GM18517 (cell line): ENCODE measurements around the gene TPPP.
A peak's percentile ranks its signal among the peaks of the same experiment; 100 is the strongest.
"Not testable (repeated sequence)": the region's sequence is repeated elsewhere in the genome, so short reads cannot be mapped to it uniquely, and the experiment has no call there.

Experiments used
- ATAC-seq: cut with Tn5 transposase; IDR thresholded peaks from one replicate; pipeline ENCODE4 v1.9.1; 2021; ENCODE audit warnings: mild to moderate bottlenecking, moderate library complexity; ENCODE audit not compliant: unreplicated experiment

Gene TPPP

DNA sequence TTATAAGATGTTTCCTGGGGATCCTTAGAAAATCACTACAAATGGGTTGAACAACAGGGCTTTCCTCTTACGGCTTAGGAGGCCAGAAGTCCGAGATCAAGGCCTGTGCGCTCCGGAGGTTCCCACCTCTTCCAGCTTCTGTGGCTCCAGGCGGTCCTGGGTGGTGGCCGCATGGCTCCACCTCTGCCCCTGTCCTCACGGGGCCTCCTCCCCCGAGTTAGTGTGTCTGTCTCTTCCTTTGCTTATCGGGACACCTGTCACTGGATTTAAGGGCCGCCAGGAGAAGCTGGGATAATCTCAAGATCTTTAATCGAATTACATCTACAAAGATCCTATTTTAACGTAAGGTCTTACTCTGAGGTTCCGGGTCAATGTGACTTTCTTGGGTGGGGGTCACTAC lies 2.3 kb upstream of the TPPP start:
- not testable (repeated sequence) for ATAC-seq

DNA sequence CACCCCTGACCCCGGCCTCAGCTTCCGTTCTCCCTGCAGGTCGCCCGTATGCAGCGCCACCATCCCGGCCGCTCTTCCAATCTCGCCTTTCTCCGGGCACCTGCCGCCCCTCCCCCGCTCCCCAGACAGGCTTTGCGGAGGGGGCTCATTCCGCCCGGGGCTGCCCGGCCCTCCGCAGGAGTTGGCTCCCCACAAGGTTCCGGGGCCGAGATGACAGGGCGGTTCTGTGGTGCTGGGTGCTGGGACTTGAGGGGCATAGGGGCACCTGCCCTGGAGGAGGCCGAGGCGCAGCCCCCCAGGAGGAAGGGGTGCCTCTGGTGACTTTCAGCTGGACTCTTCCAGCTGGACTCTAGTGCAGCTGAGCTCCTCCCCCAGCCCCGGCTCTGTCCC lies 885 bp upstream of the TPPP start:
- ATAC-seq: not testable (repeated sequence)

DNA sequence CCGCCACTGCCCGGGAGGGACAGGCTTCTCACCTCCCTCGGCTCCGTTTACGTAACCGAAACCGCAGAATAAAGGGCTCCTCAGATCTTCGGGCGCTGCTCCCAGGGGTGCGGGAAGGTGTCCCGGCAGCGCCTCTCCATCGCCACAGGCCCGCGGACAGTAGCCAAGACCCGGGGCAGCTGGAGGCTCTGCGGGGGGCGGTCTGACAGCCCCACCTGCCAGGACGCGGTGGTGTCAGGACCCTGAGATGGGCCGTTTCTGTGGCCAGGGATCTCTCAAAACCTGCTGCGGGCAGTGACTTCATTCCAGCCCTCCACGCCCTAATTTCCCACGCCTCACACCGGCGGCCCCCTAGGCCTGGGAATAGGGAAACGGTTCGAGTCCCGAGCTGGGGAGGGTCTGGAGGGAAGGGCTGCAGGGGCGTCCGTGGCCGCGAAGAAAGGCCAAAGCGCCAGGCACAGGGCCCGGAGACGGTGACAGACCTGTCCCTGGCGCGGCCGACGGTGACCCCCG lies 567 bp downstream of the TPPP start:
- ATAC-seq: peak; percentile 7

DNA sequence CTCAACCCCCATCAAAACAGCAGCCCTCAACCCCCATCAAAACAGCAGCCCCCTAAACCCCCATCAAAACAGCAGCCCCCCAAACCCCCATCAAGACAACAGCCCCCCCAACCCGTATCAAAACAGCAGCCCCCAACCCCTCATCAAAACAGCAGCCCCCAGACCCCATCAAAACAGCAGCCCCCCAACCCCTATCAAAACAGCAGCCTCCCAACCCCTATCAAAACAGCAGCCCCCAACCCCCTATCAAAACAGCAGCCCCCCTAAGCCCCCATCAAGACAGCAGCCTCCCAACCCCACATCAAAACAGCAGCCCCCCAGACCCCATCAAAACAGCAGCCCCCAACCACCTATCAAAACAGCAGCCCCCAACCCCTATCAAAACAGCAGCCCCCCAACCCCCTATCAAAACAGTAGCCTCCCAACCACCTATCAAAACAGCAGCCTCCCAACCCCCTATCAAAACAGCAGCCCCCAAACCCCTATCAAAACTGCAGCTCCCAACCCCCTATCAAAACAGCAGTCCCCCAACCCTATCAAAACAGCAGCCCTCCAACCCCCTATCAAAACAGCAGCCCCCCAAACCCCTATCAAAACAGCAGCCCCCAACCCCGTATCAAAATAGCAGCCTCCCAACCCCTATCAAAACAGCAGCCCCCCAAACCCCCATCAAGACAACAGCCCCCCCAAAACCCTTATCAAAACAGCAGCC lies 1.2 kb downstream of the TPPP start:
- no peak for ATAC-seq

DNA sequence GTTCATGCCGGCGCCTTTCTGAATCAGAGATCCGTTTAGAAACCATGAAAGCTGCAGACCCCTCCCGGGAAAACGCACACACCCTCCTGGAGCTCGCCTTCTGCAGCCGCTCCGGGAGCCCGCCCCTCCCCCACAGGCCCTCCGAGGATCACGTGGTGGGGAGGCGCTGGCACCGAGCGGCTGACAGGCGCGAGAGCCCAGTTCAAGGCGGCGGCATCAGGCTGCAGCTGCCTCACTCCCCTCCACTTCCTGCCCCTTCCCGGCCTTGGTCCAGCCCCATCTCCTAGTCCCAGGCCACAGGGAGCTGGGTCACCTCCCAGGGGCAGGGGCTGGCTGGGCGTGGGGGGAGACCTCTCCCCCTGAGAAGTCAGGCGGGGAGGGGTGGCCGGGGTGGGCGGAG lies 2.1 kb downstream of the TPPP start:
- ATAC-seq: not testable (repeated sequence)

DNA sequence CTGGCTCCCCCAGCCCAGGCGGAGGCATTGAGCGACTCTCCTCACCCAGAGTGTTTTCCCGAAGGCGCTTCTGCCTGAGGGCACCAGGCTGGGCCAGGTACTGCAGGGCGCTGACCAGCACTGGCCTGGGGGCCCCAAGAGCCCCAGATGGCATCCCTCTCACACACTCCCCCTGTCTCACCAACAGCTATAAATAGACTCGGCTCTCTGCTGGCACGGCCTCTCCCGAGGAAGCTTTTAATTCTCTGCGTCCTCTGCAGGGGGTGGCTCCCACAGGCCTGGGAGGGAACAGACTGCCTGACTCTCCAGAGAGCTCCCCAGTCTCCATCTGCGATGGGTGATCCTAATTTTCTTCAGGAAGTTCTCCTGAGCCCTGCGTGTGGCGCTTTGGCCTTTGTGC lies 2.9 kb downstream of the TPPP start:
- not testable (repeated sequence) for ATAC-seq

DNA sequence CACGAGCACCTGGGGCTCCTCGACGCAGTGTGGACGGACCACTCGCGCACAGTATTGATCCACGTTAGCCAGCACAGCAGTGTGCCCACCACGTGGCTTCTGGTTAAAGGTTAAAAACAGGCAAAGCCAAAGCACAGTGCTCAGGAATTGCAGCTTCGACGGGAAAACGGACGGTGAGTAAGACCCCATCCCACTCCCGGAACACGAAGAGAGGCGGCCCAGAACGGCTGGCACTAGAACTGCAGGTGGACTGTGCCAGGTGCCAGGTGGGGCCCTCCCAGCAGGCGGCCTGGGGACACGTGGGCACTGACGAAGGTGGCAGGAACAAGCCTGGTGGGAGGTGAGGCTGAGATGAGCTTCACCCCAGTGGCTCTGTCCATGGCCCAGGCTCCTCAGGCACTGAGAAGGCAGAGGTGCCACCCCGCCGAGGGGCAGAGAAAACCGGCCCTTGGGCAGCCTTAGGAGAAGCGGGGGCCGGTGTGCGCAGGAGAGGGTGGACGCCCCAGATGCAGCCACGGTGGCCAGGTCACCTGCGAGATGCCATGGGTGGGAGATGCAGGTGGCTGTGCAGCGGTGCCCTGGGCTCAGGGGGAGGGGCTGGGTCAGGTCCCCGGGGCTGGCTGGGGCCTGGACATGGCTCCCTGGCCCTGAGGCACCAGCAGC lies 4.7 kb downstream of the TPPP start:
- ATAC-seq: not testable (repeated sequence)

DNA sequence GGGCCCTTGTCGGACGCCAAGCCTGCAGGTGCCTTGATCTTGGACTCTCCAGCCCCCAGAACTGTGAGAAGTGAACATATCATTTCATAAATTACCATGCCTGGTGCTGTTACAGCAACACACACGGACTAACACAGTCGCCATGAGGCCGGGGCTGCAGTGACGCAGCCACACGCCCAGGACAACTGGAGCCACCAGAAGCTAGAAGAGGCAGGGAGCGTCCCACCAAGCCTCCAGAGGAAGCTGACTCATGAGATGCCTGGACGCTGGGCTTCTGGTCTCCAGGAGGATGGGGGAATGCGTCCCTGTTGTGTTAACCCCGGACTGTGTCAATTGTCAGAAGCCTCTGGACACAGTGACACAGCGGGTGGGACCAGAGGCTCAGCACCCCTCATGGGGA lies 6.2 kb downstream of the TPPP start:
- not testable (repeated sequence) for ATAC-seq

DNA sequence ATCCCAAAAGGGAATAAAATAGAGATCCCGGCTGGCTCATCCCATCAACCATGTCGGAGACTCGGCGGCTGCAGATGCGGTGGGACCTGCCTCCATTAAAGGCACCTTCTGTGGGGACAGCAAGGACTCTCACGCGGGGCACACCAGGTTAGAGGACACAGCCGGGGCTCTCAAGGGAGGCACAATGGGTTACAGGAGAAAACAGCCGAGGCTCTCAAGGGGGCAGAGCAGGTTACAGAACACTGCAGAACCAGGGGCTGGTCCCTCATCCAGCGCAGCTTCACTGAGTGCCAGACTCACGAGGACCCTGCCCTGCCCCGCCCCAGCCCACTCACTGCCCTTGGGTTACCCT lies 7.0 kb downstream of the TPPP start:
- not testable (repeated sequence) for ATAC-seq

DNA sequence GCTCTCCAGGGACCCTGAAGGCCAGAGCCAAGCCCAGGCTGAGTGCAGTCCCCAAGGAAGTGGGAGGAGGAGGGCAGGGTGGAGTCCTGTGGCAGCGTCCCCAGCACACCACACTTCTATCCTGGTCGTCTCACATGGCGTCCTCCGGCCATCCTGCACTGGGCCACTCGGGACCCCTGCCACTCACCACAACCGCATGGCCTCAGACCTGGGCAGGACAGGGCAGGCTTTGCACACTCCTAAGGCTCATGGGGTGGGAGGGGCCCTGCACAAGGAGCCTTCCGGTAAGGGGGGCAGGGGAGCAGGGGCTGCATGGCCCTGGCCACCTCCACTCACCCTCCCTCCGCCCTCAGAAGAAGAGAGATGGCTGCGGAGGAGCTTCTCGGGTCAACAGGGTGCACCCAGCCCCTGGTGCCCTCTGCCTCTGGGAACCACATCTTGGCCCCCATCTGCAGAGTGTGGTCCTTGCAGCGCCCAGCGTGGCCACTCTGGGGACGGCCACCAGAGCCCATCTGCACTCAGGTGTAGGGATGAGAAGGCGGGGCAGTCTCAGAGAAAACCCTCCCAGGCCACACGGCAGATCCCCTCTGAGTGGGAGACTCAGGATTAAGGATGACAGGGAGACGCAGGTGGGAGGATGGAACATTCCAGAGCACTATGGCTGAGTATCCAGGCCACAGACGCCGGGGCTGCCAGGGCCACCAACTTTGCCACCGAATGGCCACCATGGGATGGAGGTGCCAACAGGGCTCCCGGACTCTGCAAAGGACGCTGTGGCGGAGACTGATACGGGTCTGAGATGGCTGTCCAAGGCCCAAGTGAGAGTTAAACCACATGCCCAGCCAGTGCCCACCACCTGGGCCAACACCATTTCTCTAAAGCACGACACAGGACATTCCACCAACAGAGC lies 7.6 kb downstream of the TPPP start:
- no peak for ATAC-seq

DNA sequence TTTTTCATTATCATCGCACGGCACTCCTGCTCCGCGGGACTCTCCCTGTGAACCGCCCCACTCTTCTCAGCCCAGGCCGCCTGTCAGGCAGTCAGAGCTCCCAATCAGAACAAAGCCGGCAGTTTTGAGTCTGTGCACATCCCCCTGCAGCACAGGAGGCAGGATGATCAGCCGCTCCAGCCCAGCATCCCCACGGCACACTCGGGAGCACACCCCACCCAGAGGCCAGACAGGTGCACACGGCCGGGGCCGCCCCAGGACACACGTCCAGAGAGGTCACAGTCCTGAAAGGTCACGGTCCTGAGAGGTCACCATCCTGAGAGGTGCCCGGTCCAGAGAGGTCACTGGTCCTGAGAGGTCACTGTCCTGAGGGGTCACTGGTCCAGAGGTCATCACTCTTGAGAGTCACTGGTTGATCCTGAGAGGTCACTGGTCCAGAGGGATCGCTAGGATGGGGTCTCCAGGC lies 8.4 kb downstream of the TPPP start:
- no peak for ATAC-seq

DNA sequence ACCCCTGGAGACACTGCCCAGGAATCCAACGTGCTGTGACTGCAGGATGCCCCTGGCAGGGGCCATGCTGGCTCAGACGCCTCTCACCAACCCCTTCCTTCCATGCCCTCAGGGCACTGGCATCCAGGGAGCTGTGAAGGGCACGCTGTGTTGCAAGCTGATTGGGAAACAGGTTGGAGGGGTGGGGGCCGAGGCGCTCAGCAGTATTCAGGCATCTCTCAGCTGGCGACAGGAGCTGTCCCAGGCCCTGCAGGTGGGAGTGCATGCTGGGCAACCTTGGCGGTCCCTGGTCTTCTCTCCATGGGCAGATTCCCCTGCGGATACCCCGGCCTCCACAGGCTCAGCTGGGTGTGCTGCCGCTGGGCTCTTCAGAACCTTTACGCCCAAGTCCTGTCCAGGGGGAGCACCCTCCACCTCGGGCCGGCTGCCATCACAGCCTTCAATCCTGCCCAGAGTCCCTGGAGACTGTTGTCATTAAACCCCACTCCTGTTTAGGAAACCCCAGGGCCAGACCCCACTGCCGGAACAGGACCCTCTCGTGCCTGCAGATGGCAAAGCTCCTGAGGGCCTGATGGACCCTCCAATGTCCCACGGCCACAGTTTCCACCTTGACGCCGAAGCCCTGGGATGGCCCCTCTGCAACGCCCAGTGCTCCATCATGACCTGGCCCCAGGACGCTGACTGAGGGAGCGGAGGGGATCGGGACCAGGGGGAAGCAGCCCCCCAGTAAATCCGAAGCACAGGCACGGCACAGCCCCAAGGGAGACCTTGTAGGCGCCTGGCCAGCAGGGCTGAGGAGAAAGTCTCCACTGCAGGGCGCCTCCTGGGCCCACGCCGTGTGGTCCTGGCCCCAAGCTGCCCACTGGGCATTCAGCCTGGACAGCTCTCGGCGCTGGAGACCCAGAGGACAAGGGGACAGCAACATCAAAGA lies 9.3 kb downstream of the TPPP start:
- ATAC-seq: no peak

DNA sequence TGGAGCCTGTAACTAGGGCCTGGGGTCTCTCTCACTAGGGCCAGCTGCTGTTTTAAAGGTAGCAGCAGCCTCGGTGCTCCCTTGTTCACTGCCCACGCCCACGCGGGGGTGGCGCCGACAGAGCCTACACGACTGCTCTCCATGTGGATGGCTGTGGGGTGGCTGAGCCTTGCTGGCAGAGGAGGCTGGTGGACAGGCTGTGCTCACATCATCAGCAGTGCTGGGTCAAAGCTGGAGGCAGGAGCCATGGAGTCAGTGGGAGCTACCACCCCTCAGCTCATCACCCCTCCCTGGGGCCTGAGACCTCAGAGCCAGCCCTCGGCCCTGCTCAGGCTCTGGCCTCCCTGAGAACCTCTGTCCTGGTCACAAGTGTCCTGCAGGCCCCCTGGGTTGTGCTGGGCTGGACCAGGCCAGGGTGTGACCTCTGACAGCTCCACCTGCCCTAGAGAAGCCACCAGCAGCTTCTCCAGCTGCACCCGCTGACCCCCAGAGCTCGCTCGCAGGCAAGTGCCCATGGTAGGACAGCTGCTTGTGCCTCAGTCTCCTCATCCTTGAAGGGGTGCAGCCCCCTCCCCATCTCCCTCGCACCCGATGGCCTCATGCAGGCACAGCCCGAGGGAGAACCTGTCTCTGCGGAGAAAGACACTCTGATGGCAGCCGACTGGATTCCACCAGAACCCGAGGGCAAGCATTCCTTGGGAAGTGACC lies 10.3 kb downstream of the TPPP start:
- not testable (repeated sequence) for ATAC-seq

DNA sequence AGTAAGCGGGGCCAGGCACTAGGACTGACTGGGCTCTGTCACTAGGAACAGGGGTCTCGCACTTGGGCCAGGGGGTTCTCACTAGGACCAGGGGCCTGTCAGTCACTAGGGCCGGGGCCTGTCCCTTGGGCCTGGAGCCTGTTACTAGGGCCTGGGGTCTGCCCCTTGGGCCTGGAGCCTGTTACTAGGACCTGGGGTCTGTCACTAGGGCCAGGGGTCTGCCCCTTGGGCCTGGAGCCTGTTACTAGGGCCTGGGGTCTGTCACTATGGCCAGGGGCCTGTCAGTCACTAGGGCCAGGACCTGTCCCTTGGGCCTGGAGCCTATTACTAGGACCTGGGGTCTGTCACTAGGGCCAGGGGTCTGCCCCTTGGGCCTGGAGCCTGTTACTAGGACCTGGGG lies 10.9 kb downstream of the TPPP start:
- ATAC-seq: not testable (repeated sequence)

DNA sequence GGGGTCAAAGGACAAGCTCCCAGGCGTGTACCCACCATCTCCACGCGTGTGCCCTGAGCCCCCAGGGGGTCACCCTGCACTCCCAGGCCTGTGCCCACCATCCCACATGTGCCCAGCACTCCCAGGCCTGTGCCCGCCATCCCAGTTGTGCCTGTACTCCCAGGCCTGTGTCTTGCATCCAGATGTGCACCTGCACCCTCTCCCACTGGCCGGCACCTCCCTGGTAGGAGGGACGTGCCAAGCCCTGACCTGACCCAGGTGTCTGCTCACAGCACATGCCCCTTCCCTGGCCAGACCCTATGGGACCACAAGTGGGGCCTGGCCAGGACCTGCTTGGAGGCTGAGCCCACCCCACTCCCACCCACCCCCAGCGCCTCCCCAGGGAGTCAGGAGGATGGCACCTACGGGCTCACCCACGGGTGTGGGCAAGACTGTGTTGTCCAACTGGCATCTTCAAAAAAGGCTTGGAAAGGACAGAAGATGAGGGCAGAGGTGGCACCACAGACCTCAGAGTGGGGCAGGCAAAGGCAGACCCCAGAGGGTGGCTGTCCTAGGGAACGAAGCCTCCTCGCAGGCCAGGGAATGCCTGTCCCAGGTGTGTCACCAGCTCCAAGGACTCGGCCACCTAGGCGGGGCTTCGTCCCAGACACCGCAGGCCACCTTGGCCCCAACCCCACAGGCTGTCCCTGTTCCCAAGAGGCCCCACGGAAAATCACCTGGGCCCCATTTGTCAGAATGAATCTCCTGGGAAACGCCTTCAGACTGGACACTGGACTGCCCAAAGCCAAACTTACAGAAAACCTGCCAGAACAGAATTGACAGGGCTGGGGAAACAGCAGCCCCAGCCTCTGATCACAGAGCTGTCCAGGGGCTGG lies 11.6 kb downstream of the TPPP start:
- not testable (repeated sequence) for ATAC-seq

DNA sequence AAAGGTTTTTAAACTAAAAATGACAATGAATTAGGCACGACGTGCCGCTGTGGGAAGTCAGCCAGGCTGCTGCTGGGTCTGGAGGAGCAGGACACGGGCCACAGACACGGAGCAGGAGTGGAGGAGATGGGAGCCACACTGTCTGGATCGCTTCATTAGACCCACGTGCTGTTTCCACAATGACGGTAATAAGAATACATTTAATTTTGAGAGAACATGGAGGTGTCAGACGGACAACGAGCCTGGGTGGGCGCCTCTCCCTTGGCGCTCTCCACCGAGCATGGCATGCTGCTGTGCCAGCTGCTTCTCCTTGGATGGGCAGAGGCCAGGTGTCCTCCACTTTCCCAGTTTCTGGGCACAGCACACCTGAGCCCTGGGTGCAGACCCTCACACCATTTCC lies 12.3 kb downstream of the TPPP start:
- not testable (repeated sequence) for ATAC-seq

DNA sequence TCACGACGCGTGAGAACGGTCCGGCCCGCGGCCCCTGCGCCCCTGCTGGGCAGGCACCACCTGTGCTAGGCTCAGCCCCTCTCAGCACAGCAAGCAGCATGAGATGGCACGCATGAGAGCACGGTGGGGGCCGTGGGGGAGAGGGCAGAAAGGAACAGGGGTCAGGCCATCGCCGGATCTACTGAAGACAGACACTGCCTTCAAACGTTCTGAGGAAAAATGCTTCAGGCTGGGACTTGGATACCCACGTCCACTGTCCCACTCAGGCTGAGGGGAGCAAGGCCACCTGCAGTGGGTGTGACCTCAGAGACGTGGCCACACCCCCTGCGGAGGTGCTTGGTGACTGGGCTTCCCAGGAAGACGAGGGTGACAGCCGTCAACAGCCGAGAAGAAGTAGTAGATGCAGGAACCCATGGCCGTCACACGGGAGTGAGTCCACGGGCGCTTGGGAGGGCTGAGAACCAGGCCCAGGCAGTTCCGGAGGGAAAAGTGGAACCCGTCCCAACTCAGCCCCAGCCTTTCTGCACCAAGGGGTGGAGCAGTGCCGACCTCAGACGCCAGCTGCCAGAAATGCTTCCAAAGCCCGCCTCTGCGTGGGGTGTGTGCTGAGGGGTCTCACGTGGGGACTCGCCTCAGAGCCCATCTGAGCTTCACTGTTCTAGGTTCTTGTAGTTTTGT lies 12.9 kb downstream of the TPPP start:
- ATAC-seq: not testable (repeated sequence)
